Kidney (tissue), 14 donors: ENCODE data around the gene SLC35D2. TPM values are rescaled to one million over a fixed set of nuclear protein-coding genes. Genes with fewer than 3 reads are reported as not detected.
A peak's percentile ranks its signal among the peaks of the same experiment; 100 is the strongest.

Source experiments
- DNase-seq, 5 donors: peaks; one replicate each; pipeline ENCODE4 v3.0.0-alpha.2; 2013 to 2020
- FAIRE-seq: peaks from 2 replicates; lab custom pipeline; 2012; peaks lifted over from hg19 to GRCh38; lab: Jason Lieb, UNC
- H3K27ac ChIP-seq, 2 donors: one replicate each; pipeline ENCODE4 v1.7.0; 2013; ENCODE audit warnings: low read depth in 2 of 2, low read length in 2 of 2, inconsistent platforms in 1 of 2
- H3K27me3 ChIP-seq: one replicate; pipeline ENCODE4 v1.7.1; 2013; ENCODE audit warnings: low read length, inconsistent platforms; ENCODE audit not compliant: control insufficient read depth, insufficient read depth
- H3K36me3 ChIP-seq, 3 donors: one replicate each; pipeline versions ENCODE4 v1.7.0 to v1.7.1; 2013; ENCODE audit warnings: low read length in 3 of 3, control low read depth in 1 of 3, inconsistent platforms in 1 of 3; ENCODE audit not compliant: insufficient read depth in 3 of 3, control insufficient read depth in 2 of 3
- H3K4me1 ChIP-seq, 3 donors: one replicate each; pipeline versions ENCODE4 v1.7.0 to v1.7.1; 2013; ENCODE audit warnings: low read length in 3 of 3, inconsistent platforms in 1 of 3, low read depth in 1 of 3; ENCODE audit not compliant: control insufficient read depth in 2 of 3, insufficient read depth in 2 of 3
- H3K4me3 ChIP-seq, 3 donors: one replicate each; pipeline versions ENCODE4 v1.7.0 to v1.8.1; 2013; ENCODE audit warnings: low read length in 3 of 3, control low read depth in 1 of 3, inconsistent platforms in 1 of 3
- H3K9ac ChIP-seq, 3 donors: one replicate each; pipeline versions ENCODE4 v1.7.0 to v1.7.1; 2013; ENCODE audit warnings: low read length in 3 of 3, control low read depth in 1 of 3, inconsistent platforms in 1 of 3
- H3K9me3 ChIP-seq, 3 donors: one replicate each; pipeline versions ENCODE4 v1.7.0 to v1.7.1; 2013; ENCODE audit warnings: low read length in 3 of 3, control low read depth in 1 of 3, inconsistent platforms in 1 of 3; ENCODE audit not compliant: control insufficient read depth in 2 of 3, insufficient read depth in 1 of 3
- CTCF ChIP-seq: IDR thresholded peaks from 3 replicates; pipeline ENCODE4 v1.5.1; 2012; ENCODE audit warnings: mild to moderate bottlenecking, moderate library complexity, borderline replicate concordance; ENCODE audit not compliant: insufficient read depth; ENCODE audit errors: extremely low read depth
- intact Hi-C: fragments of 100-400 bp; cut with DNase I; formaldehyde crosslinking; loops from one replicate; pipeline ENCODE4 v1.11.1; 2022
- polyA plus RNA-seq: library from polyadenylated mRNA; stranded (reverse); fragments of 350-450 nt; fragmentation: Illumina TruSeq; extraction: RNeasy Lipid Tissue Mini Kit (QIAGEN cat#74804); gene quantifications from one replicate; pipeline ENCODE4 v1.2.3, GENCODE V29; 2014; ENCODE audit warnings: low read depth, low replicate concordance; ENCODE audit not compliant: insufficient read depth
- total RNA-seq: library from RNA; stranded (reverse); fragmentation: NEBNext Ultra II Directional; extraction: Animal tissue kit (Norgen Biotek cat#: 25700); gene quantifications from one replicate; pipeline ENCODE4 v1.2.1, GENCODE V29; 2021
- donor health status: control.
- donor health status: control.
- donor health status: control.
- donor health status: control.
- donor health status: control.
- donor health status: DM: yes; HTN: yes; CAD: no.
- donor health status: Normal renal cell carcinoma (clear cell type).

Gene SLC35D2
- total and polyA plus RNA-seq, 2 donors from 2014 or later: 27.7 to 46.1 TPM

DNA sequence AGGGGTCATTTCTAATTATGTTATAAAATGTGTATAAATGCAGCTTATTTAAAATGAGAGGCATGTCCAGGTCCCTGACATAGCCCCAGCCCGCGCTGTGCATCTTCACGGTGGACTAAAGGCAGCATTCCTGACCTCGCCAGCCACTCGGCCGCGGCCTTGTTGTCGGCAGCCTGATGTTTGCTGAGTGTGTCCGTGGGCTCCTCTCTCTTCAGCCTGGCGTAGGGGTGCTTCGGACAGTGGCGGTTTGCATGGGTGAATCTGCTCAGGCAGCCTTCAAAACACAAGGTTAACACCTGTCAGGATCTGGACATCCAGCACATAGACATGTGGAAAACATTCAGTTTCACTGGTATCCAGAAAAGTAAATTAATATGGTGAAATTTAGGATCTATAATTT, 8.8 kb upstream of the SLC35D2 start:
- no peak for FAIRE-seq
- no peak for TF ChIP-seq CTCF

DNA sequence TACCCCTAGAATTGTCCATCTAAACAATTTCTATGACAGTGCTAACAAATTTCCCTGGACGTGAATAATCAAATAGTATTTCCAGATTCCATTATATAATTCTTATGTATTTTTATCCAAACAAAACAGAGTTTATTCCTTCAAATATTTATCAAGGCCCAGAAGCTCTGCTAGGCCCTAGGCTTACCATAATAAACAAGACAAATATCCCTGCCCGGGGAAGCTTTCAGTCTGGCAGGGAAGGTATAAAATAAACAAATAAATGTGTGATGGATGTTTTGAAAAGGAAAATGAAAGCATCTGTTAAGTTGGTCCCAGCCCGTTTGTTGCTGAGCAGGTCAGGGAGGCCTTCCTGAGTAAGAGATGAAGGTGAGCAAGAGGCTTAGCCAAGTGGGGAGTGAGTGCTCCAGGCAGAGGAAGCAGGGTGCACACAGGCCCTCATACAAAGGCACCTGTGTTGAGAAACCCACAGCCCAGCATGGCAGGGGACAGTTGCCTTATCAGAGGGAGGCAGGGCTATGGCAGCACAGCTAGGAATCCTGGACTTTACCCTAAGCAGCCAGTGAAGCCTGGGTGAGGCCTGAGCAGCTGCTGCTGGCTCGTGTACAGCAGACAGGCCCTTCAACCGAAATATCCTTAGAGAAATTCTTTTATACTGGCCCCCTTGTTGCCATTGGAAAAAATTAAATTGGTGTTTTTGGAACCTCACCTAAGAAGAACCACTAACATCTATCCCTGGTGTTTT, 7.7 kb upstream of the SLC35D2 start:
- Histone ChIP-seq H3K27ac (peak overlapping the region in 1 of 2 donors; percentile 53), H3K4me1 (no peaks in the 10 kb centered on the region), H3K9me3 (no peaks in the 10 kb centered on the region), H3K4me3 (peak overlapping the region in 1 of 3 donors; percentile 10), H3K27me3 (no peaks in the 10 kb centered on the region), H3K36me3 (no peaks in the 10 kb centered on the region), H3K9ac (no peak overlapping the region)
- no peak for FAIRE-seq
- intact Hi-C loops: no loop called here
- no peak for TF ChIP-seq CTCF
- DNase-seq: no peak

More for the DNA sequence above, 8.8 kb upstream of the SLC35D2 start:
- intact Hi-C loops: no loop called here
- Histone ChIP-seq H3K4me3 (no peak overlapping the region), H3K9me3 (no peaks in the 10 kb centered on the region), H3K27ac (no peak overlapping the region), H3K4me1 (no peaks in the 10 kb centered on the region), H3K27me3 (no peaks in the 10 kb centered on the region), H3K36me3 (no peaks in the 10 kb centered on the region), H3K9ac (no peak overlapping the region)
- no peak for DNase-seq

DNA sequence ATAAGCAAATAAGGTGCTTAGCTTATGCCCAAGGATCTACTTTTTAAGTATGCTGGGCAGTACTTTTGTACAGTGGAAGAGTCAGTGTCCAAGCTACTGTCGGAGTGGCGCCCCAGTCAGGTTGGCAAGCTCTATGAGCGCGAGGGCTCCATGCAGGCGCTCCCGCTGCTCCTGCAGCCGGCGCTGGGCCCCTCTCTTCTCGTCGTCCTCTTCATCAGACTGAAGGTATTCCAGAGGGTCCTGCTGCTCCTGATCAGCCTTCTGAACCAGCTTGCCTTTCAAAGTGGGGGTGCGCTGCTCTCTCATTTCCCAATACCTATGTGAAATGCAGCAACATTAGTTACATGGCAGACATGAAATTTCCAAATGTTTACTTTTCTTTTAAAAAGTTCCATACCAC, 4.6 kb upstream of the SLC35D2 start:
- H3K9me3 ChIP-seq: no peaks in the 10 kb centered on the region
- no peak for FAIRE-seq
- no peaks in the 10 kb centered on the region for H3K27me3 ChIP-seq
- no peak for DNase-seq
- TF ChIP-seq CTCF: no peak
- no peak overlapping the region for H3K4me3 ChIP-seq
- intact Hi-C loops: no loop called here
- H3K36me3 ChIP-seq: no peaks in the 10 kb centered on the region
- no peaks in the 10 kb centered on the region for H3K4me1 ChIP-seq
- no peak overlapping the region for H3K27ac ChIP-seq
- H3K9ac ChIP-seq: no peak overlapping the region

DNA sequence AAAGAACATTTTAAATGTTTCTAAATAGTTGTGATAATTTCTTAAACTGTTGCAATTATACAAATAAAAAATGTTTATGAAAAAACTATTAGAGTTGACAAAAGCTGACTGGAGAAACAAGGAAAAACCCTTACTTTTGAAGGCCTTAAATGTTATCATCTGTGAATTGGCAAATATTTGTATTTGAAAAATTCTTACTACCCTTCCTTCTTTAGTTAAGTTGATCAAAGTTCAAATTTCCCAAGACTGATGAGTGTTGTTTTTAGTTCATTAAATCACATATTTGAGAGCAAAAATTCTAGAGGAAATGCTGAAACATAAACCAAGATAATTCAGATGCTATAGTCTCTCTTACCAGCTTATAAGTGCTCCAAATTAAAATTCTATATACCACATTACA, 2.6 kb upstream of the SLC35D2 start:
- Histone ChIP-seq H3K27me3 (no peaks in the 10 kb centered on the region), H3K36me3 (no peaks in the 10 kb centered on the region), H3K4me1 (peaks cover 0 to 6% (median 0%) of the 10 kb centered on the region in 3 donors), H3K4me3 (no peak overlapping the region), H3K9ac (no peak overlapping the region), H3K9me3 (no peaks in the 10 kb centered on the region), H3K27ac (no peak overlapping the region)
- intact Hi-C loops: no loop called here
- DNase-seq (no peak), FAIRE-seq (no peak)
- TF ChIP-seq CTCF: no peak
